SK-N-SH treated with all-trans-retinoic acid at 6 μM for 48 hours (cell line): Measurements from ENCODE around the gene PCMTD2.

Experiments used
- ATAC-seq: fragments of 200-7000 bp; cut with Tn5 transposase; 3 replicates; pipeline ENCODE4 v1.9.1; 2020; ENCODE audit warnings: mild to moderate bottlenecking, moderate library complexity
- ARNTL ChIP-seq: fragments of 450-650 bp; formaldehyde crosslinking; IDR thresholded peaks from 2 replicates; pipeline ENCODE4 v1.5.0; 2020; ENCODE audit warnings: low read depth, mild to moderate bottlenecking, moderate library complexity, borderline replicate concordance
- BACH2 ChIP-seq: fragments of 250-450 bp; sonication (Bioruptor Pico); IDR thresholded peaks from 2 replicates; pipeline ENCODE4 v1.9.0; 2021; ENCODE audit warnings: mild to moderate bottlenecking, borderline replicate concordance
- CSDC2 ChIP-seq: fragments of 250-450 bp; sonication (Bioruptor Pico); IDR thresholded peaks from 2 replicates; pipeline ENCODE4 v1.5.0; 2020; ENCODE audit warnings: mild to moderate bottlenecking, moderate library complexity
- ESRRG ChIP-seq: fragments of 250-450 bp; sonication (Bioruptor Pico); IDR thresholded peaks from 2 replicates; pipeline ENCODE4 v1.6.1; 2021; ENCODE audit warnings: mild to moderate bottlenecking
- GLIS3 ChIP-seq: fragments of 250-450 bp; sonication (Bioruptor Pico); IDR thresholded peaks from 2 replicates; pipeline ENCODE4 v1.5.0; 2020; ENCODE audit warnings: mild to moderate bottlenecking, moderate library complexity
- PPARA ChIP-seq: fragments of 250-450 bp; sonication (Bioruptor Pico); IDR thresholded peaks from 2 replicates; pipeline ENCODE4 v1.5.0; 2020; ENCODE audit warnings: mild to moderate bottlenecking, borderline replicate concordance
- RARB ChIP-seq: fragments of 250-450 bp; sonication (Bioruptor Pico); IDR thresholded peaks from 2 replicates; pipeline ENCODE4 v1.8.0; 2021; ENCODE audit warnings: mild to moderate bottlenecking, moderate library complexity
- SNAI2 ChIP-seq: fragments of 250-450 bp; sonication (Bioruptor Pico); IDR thresholded peaks from 2 replicates; pipeline ENCODE4 v1.5.0; 2020; ENCODE audit warnings: mild to moderate bottlenecking, moderate library complexity
- TCF4 ChIP-seq: fragments of 250-450 bp; sonication (Bioruptor Pico); IDR thresholded peaks from 2 replicates; pipeline ENCODE4 v1.8.0; 2021; ENCODE audit warnings: mild to moderate bottlenecking, moderate library complexity, borderline replicate concordance
- TOX ChIP-seq: fragments of 250-450 bp; sonication (Bioruptor Pico); IDR thresholded peaks from 2 replicates; pipeline ENCODE4 v1.8.0; 2021; ENCODE audit warnings: mild to moderate bottlenecking, moderate library complexity, borderline replicate concordance
- ZC3H10 ChIP-seq: fragments of 250-450 bp; sonication (Bioruptor Pico); IDR thresholded peaks from 2 replicates; pipeline ENCODE4 v1.5.1; 2021; ENCODE audit warnings: mild to moderate bottlenecking, moderate library complexity
- ZFP3 ChIP-seq: fragments of 250-450 bp; sonication (Bioruptor Pico); IDR thresholded peaks from 2 replicates; pipeline ENCODE4 v1.5.0; 2020; ENCODE audit warnings: mild to moderate bottlenecking, moderate library complexity
- ZFP30 ChIP-seq: fragments of 450-650 bp; formaldehyde crosslinking; IDR thresholded peaks from 2 replicates; pipeline ENCODE4 v1.5.0; 2022; ENCODE audit warnings: mild to moderate bottlenecking, moderate library complexity
- ZNF565 ChIP-seq: fragments of 450-650 bp; formaldehyde crosslinking; conservative IDR thresholded peaks from 2 replicates; pipeline ENCODE4 v1.5.0; 2020; ENCODE audit warnings: low read depth, mild to moderate bottlenecking, moderate library complexity
- ZNF70 ChIP-seq: fragments of 450-650 bp; formaldehyde crosslinking; IDR thresholded peaks from 2 replicates; pipeline ENCODE4 v1.5.0; 2020; ENCODE audit warnings: mild to moderate bottlenecking, moderate library complexity
- ZNF8 ChIP-seq: fragments of 450-650 bp; formaldehyde crosslinking; IDR thresholded peaks from 2 replicates; pipeline ENCODE4 v1.5.0; 2020; ENCODE audit warnings: mild to moderate bottlenecking, moderate library complexity
- TF ChIP-seq, protein P1 (sequence below): fragments of 250-450 bp; sonication (Bioruptor Pico); IDR thresholded peaks from 2 replicates; pipeline ENCODE4 v1.8.0; 2020; ENCODE audit warnings: mild to moderate bottlenecking, moderate library complexity, borderline replicate concordance
- TF ChIP-seq, protein P2 (sequence below): fragments of 250-450 bp; sonication (Bioruptor Pico); IDR thresholded peaks from 2 replicates; pipeline ENCODE4 v1.5.1; 2020; ENCODE audit warnings: low read depth, mild to moderate bottlenecking, moderate library complexity
- TF ChIP-seq, protein P3 (sequence below): fragments of 250-450 bp; sonication (Bioruptor Pico); IDR thresholded peaks from 2 replicates; pipeline ENCODE4 v1.5.0; 2020; ENCODE audit warnings: mild to moderate bottlenecking, moderate library complexity
- TF ChIP-seq, protein P4 (sequence below): fragments of 250-450 bp; sonication (Bioruptor Pico); IDR thresholded peaks from 2 replicates; pipeline ENCODE4 v1.5.1; 2021; ENCODE audit warnings: mild to moderate bottlenecking, moderate library complexity
- TF ChIP-seq, protein P5 (sequence below): fragments of 250-450 bp; sonication (Bioruptor Pico); IDR thresholded peaks from 2 replicates; pipeline ENCODE4 v1.8.0; 2021; ENCODE audit warnings: low read depth, mild to moderate bottlenecking, moderate library complexity, borderline replicate concordance

PCMTD2 gene

DNA sequence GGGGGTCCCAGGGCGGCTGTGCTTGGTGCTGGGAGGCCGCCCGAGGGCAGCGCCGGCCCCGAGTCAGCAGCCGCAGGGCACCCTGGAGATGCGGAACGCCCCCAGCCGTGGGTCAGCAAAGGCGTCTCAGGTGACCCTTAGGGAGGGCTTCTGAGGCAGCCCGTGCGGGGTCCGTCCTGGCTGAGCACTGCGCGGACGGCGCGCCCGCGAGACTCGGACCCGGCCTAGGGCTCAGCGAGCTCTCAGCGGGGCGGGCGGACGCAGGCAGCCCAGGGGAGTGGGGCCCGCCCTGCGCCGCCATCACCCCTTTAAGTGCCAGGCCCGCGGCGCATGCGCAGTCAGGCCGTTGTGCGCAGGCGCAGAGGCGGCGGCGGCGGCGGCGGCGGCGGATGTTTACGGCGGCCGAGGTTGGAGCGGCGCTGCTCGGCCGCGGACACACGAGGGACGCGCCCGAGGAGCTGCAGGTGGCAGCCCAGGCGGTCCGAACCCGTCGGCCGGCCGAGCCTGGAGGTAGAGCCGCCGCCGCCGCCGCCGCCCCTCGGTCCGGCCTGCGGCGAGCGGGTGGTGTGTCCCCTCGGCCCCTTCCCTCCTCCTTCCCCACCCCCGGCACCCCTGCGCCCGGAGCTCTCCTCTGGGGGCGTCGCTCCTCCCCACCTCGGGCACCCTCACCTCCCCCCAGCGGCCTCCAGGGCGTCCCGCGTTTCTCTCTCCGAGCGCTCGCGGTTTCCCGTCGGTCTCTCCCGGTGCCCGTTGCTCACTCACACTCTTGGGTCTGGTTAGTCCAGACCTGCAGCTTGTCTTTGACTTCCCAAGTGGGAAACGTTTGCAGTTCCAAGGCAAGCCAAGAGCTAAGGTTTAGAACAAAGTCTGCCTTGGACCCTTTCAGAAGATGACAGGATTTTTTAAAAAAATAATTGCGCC, at the start of gene PCMTD2:
TSS of gene PCMTD2 (plus strand) at position 388 of the 921 bp plus-strand sequence. CDS start 4,218 bp downstream, outside the sequence.
- peak; percentile 91 for ATAC-seq
- TF ChIP-seq, protein P1, sequence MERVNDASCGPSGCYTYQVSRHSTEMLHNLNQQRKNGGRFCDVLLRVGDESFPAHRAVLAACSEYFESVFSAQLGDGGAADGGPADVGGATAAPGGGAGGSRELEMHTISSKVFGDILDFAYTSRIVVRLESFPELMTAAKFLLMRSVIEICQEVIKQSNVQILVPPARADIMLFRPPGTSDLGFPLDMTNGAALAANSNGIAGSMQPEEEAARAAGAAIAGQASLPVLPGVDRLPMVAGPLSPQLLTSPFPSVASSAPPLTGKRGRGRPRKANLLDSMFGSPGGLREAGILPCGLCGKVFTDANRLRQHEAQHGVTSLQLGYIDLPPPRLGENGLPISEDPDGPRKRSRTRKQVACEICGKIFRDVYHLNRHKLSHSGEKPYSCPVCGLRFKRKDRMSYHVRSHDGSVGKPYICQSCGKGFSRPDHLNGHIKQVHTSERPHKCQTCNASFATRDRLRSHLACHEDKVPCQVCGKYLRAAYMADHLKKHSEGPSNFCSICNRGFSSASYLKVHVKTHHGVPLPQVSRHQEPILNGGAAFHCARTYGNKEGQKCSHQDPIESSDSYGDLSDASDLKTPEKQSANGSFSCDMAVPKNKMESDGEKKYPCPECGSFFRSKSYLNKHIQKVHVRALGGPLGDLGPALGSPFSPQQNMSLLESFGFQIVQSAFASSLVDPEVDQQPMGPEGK (CRISPR knock-in tag), result no peak
- TF ChIP-seq RARB (no peak), TOX (no peak), GLIS3 (CRISPR knock-in tag) (no peak), ARNTL (CRISPR knock-in tag) (no peak), ZNF70 (CRISPR knock-in tag) (no peak), ZFP3 (CRISPR knock-in tag) (no peak), ZNF565 (CRISPR knock-in tag) (no peak), SNAI2 (CRISPR knock-in tag) (no peak)
- TF ChIP-seq, protein P2, sequence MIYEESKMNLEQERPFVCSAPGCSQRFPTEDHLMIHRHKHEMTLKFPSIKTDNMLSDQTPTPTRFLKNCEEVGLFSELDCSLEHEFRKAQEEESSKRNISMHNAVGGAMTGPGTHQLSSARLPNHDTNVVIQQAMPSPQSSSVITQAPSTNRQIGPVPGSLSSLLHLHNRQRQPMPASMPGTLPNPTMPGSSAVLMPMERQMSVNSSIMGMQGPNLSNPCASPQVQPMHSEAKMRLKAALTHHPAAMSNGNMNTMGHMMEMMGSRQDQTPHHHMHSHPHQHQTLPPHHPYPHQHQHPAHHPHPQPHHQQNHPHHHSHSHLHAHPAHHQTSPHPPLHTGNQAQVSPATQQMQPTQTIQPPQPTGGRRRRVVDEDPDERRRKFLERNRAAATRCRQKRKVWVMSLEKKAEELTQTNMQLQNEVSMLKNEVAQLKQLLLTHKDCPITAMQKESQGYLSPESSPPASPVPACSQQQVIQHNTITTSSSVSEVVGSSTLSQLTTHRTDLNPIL (CRISPR knock-in tag), result no peak

DNA sequence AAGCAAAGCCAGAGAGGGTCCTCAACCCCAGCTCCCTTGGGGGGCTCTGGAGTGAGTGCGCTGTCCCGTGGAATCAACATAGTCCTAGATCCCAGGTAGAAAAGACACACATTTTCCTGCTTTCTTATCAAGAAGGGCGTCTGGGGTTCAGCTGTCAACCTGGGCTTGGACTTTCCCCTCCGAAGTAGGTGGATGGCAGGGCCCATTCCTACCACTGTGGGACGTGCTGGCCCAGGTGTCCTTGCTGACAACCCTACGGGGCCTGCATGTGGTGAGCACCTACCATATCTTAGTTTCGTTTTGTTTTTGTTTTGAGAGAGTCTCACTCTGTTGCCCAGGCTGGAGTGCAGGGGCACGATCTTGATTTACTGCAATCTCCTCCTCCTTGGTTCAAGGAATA, 48.9 kb upstream of the PCMTD2 start:
- TF ChIP-seq ZNF8 (CRISPR knock-in tag), result no peak
- no peak for TF ChIP-seq GLIS3 (CRISPR knock-in tag)
- TF ChIP-seq ZNF70 (CRISPR knock-in tag), result no peak
- TF ChIP-seq TCF4 (CRISPR knock-in tag), result no peak
- no peak for TF ChIP-seq ESRRG (CRISPR knock-in tag)
- no peak for TF ChIP-seq BACH2 (CRISPR knock-in tag)
- no peak for TF ChIP-seq ZNF565 (CRISPR knock-in tag)
- no peak for TF ChIP-seq ZFP30 (CRISPR knock-in tag)
- TF ChIP-seq, protein P3, sequence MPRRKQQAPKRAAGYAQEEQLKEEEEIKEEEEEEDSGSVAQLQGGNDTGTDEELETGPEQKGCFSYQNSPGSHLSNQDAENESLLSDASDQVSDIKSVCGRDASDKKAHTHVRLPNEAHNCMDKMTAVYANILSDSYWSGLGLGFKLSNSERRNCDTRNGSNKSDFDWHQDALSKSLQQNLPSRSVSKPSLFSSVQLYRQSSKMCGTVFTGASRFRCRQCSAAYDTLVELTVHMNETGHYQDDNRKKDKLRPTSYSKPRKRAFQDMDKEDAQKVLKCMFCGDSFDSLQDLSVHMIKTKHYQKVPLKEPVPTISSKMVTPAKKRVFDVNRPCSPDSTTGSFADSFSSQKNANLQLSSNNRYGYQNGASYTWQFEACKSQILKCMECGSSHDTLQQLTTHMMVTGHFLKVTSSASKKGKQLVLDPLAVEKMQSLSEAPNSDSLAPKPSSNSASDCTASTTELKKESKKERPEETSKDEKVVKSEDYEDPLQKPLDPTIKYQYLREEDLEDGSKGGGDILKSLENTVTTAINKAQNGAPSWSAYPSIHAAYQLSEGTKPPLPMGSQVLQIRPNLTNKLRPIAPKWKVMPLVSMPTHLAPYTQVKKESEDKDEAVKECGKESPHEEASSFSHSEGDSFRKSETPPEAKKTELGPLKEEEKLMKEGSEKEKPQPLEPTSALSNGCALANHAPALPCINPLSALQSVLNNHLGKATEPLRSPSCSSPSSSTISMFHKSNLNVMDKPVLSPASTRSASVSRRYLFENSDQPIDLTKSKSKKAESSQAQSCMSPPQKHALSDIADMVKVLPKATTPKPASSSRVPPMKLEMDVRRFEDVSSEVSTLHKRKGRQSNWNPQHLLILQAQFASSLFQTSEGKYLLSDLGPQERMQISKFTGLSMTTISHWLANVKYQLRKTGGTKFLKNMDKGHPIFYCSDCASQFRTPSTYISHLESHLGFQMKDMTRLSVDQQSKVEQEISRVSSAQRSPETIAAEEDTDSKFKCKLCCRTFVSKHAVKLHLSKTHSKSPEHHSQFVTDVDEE (CRISPR knock-in tag), result no peak
- TF ChIP-seq, protein P4, sequence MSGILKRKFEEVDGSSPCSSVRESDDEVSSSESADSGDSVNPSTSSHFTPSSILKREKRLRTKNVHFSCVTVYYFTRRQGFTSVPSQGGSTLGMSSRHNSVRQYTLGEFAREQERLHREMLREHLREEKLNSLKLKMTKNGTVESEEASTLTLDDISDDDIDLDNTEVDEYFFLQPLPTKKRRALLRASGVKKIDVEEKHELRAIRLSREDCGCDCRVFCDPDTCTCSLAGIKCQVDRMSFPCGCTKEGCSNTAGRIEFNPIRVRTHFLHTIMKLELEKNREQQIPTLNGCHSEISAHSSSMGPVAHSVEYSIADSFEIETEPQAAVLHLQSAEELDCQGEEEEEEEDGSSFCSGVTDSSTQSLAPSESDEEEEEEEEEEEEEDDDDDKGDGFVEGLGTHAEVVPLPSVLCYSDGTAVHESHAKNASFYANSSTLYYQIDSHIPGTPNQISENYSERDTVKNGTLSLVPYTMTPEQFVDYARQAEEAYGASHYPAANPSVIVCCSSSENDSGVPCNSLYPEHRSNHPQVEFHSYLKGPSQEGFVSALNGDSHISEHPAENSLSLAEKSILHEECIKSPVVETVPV (CRISPR knock-in tag), result no peak
- no peak for TF ChIP-seq TOX
- ATAC-seq, result no peak

DNA sequence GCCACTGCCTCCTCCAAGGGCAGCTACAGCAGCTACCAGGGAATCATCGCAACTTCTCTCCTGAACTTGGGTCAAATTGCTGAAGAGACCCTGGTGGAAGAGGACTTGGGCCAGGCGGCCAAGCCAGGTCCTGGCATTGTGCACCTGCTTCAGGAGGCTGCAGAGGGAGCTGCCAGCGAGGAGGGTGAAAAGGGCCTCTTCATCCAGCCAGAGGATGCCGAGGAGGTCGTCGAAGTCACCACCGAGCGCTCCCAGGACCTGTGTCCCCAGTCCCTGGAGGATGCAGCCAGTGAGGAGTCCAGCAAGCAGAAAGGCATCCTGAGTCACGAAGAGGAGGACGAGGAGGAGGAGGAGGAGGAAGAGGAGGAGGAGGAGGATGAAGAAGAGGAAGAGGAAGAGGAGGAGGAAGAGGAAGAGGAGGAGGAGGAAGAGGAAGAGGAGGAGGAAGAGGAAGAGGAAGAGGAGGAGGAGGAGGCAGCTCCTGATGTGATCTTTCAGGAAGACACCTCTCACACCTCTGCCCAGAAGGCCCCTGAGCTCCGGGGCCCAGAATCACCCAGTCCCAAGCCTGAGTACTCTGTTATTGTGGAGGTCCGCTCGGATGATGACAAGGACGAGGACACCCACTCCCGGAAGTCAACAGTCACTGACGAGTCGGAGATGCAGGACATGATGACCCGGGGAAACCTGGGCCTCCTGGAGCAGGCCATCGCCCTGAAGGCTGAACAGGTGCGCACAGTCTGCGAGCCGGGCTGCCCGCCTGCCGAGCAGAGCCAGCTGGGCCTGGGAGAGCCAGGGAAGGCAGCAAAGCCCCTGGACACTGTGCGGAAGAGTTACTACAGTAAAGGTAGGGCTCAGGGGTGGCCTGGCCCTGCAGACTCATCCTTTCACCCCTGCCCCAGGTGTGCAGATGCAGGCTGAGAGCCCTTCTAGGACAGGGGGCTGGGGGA, 47.6 kb upstream of the PCMTD2 start:
- no peak for ATAC-seq
- TF ChIP-seq TOX (no peak), CSDC2 (CRISPR knock-in tag) (no peak), RARB (no peak), ZNF8 (CRISPR knock-in tag) (no peak), BACH2 (CRISPR knock-in tag) (no peak), ZNF70 (CRISPR knock-in tag) (no peak), ZC3H10 (CRISPR knock-in tag) (no peak), PPARA (CRISPR knock-in tag) (no peak)
- TF ChIP-seq, protein P5, sequence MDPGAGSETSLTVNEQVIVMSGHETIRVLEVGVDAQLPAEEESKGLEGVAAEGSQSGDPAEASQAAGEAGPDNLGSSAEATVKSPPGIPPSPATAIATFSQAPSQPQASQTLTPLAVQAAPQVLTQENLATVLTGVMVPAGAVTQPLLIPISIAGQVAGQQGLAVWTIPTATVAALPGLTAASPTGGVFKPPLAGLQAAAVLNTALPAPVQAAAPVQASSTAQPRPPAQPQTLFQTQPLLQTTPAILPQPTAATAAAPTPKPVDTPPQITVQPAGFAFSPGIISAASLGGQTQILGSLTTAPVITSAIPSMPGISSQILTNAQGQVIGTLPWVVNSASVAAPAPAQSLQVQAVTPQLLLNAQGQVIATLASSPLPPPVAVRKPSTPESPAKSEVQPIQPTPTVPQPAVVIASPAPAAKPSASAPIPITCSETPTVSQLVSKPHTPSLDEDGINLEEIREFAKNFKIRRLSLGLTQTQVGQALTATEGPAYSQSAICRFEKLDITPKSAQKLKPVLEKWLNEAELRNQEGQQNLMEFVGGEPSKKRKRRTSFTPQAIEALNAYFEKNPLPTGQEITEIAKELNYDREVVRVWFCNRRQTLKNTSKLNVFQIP (CRISPR knock-in tag), result no peak
- TF ChIP-seq, protein P3 (CRISPR knock-in tag), result no peak
- TF ChIP-seq, protein P2 (CRISPR knock-in tag), result no peak
